HepG2 (cell line): ENCODE data around the gene CD68.
"Not testable (repeated sequence)": the region's sequence is repeated elsewhere in the genome, so short reads cannot be mapped to it uniquely, and the experiment has no call there.

Source experiments
- ARHGAP35 ChIP-seq: sonication (generic); formaldehyde crosslinking; IDR thresholded peaks from 2 replicates; pipeline ENCODE4 v1.9.0; 2022; ENCODE audit warnings: mild to moderate bottlenecking, inconsistent platforms, moderate library complexity, missing genetic modification reagents, borderline replicate concordance
- POLR2A ChIP-seq, 2 experiments: IDR thresholded peaks; 2 replicates each; pipeline ENCODE4 v1.6.1; 2011; ENCODE audit warnings: low read depth in 2 of 2, low read length in 2 of 2, mild to moderate bottlenecking in 1 of 2, moderate library complexity in 1 of 2; ENCODE audit not compliant: insufficient read depth in 1 of 2
- SAFB2 ChIP-seq: sonication (generic); formaldehyde crosslinking; IDR thresholded peaks from 2 replicates; pipeline ENCODE4 v1.5.1; 2020; ENCODE audit warnings: missing genetic modification reagents, low read depth, mild to moderate bottlenecking, borderline replicate concordance
- TFE3 ChIP-seq: IDR thresholded peaks from 2 replicates; pipeline ENCODE4 v1.6.1; 2016
- YY1 ChIP-seq: IDR thresholded peaks from 2 replicates; pipeline ENCODE4 v1.6.1; 2011; ENCODE audit warnings: low read length, low read depth, moderate library complexity, mild to moderate bottlenecking; ENCODE audit not compliant: insufficient read depth, insufficient replicate concordance
- ZNF232 ChIP-seq: sonication (generic); formaldehyde crosslinking; IDR thresholded peaks from 2 replicates; pipeline ENCODE4 v1.4.0; 2020; ENCODE audit warnings: missing genetic modification reagents, borderline replicate concordance

GRCh38 chr17:7625749-7626148 lies 46.3 kb downstream of the CD68 start:
- TF ChIP-seq SAFB2 (CRISPR knock-in tag); ARHGAP35 (CRISPR knock-in tag); YY1; TFE3; POLR2A (IDR thresholded peaks at IDR 0.05; ENCODE audit: insufficient read depth in 1 of 2, low read depth in 2 of 2, low read length in 2 of 2); ZNF232 (CRISPR knock-in tag): not testable (repeated sequence)
